RWPE1 (cell line): Measurements from ENCODE around the gene VANGL2.

Experiments used
- CTCF ChIA-PET: fragments of 350-600 bp; sonication (Branson Sonifier 250); formaldehyde crosslinking; extraction: SDS; loops from one replicate; lab custom pipeline; 2021; lab: Yijun Ruan, JAX
- POLR2A ChIA-PET: fragments of 400-600 bp; formaldehyde crosslinking; extraction: SDS; loops from one replicate; lab custom pipeline; 2020; ENCODE audit warnings: antibody characterized with exemption; ENCODE audit not compliant: low non-redundant PET; lab: Yijun Ruan, JAX
- DNase-seq: peaks from one replicate; pipeline ENCODE4 v3.0.0; 2012; ENCODE audit warnings: low spot score
- H3K27ac ChIP-seq: fragments of 450-650 bp; 2 replicates; pipeline ENCODE4 v1.5.1; 2017
- CTCF ChIP-seq: fragments of 450-650 bp; conservative IDR thresholded peaks from 2 replicates; pipeline ENCODE4 v1.5.1; 2017; ENCODE audit warnings: low read depth, mild to moderate bottlenecking

VANGL2 gene

DNA sequence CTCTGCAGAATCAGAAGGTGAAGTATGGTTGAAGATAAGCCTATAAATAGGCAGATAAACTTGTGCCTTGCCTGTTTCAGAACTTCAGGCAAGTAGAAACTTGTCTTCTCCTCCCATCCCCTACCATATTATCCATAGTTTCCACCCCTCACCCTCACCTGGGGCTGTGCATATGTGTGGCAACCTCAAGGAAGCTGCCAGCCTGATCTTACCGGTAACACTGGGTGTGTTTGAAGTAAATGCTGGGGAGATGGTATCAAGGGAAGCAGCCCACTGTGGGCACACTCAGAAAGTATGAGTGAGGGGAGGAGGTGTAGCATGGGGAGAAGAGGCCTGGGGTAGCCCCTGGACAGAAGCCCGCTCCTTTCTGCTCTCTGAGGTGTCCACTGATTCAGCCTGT lies 14.5 kb downstream of the VANGL2 start:
- POLR2A ChIA-PET, result interaction anchor here (1.1 kb wide), 1 partner anchor 64 kb away, joined by 3 read pairs; no protein-coding TSS in a partner anchor
- CTCF ChIA-PET, result interaction anchor here (2.9 kb wide), 1 partner anchor 60 kb away, joined by 10 read pairs; no protein-coding TSS in a partner anchor
- H3K27ac ChIP-seq, result peak overlapping the region; percentile 19; the same call in 1 of the 2 replicates
- no peak for TF ChIP-seq CTCF
- peak; percentile 76 for DNase-seq

GRCh38 chr1:160415696-160416290 lies 15.4 kb downstream of the VANGL2 start:
- DNase-seq, result no peak
- H3K27ac ChIP-seq, result no peak overlapping the region
- ChIA-PET CTCF (interaction anchor here (0.5 to 2.9 kb wide), 20 partner anchors 8 to 373 kb away, joined by 3 to 10 read pairs (median 4); partner anchors contain the start of genes NCSTN and NHLH1), POLR2A (no interaction called here)
- TF ChIP-seq CTCF, result no peak

GRCh38 chr1:160416369-160416768 lies 16.0 kb downstream of the VANGL2 start:
- DNase-seq, result peak; percentile 55
- H3K27ac ChIP-seq, result no peak overlapping the region
- POLR2A ChIA-PET, result interaction anchor here (0.5 kb wide), 1 partner anchor 62 kb away, joined by 3 read pairs; no protein-coding TSS in a partner anchor
- peak; percentile 27; the same call in 1 of the 2 replicates for TF ChIP-seq CTCF
- CTCF ChIA-PET, result interaction anchor here (0.5 to 2.9 kb wide), 23 partner anchors 9 to 374 kb away, joined by 3 to 10 read pairs (median 4); partner anchors contain the start of genes NCSTN and NHLH1

GRCh38 chr1:160418483-160418882 lies 18.1 kb downstream of the VANGL2 start:
- CTCF ChIA-PET, result interaction anchor here (0.6 to 0.7 kb wide), 2 partner anchors 26 to 42 kb away, joined by 3 to 4 read pairs; no protein-coding TSS in a partner anchor
- POLR2A ChIA-PET, result no interaction called here
- no peak overlapping the region for H3K27ac ChIP-seq
- no peak for TF ChIP-seq CTCF
- DNase-seq, result no peak

DNA sequence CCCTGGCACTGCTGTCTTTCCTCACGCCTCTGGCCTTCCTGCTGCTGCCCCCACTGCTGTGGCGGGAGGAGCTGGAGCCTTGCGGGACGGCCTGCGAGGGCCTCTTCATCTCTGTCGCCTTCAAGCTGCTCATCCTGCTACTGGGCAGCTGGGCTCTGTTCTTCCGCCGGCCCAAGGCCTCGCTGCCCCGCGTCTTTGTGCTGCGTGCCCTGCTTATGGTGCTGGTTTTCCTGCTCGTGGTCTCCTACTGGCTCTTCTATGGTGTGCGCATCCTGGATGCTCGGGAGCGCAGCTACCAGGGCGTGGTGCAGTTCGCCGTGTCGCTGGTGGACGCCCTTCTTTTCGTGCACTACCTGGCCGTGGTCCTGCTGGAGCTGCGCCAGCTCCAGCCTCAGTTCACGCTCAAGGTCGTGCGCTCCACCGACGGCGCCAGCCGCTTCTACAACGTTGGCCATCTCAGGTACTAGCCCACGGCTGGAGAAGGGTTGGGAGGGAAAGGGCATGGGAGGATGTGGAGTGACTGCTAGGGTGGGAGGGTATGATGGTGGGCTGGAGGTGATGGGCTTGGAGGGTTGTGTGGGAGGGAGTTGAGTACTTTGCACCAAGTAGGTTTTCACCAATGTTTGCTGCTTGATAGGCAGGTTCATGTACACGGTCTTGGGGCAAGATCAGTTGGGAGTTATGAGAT lies 18.9 kb downstream of the VANGL2 start:
- no peak for TF ChIP-seq CTCF
- ChIA-PET CTCF (no interaction called here), POLR2A (no interaction called here)
- H3K27ac ChIP-seq, result no peak overlapping the region
- no peak for DNase-seq

GRCh38 chr1:160419838-160420169 lies 19.4 kb downstream of the VANGL2 start:
- TF ChIP-seq CTCF, result no peak
- ChIA-PET CTCF (no interaction called here), POLR2A (no interaction called here)
- no peak for DNase-seq
- no peak overlapping the region for H3K27ac ChIP-seq
